ENCODE measurements around the gene REXO1. TPM values are rescaled to one million over a fixed set of nuclear protein-coding genes. Genes with fewer than 3 reads are reported as not detected.

Gene REXO1
- total and polyA plus RNA-seq, 9 of the 15 experiments (the other 6 are each of a cell fraction or from before 2014, with no cell fraction given), result 0.04 to 63.3 (median 15.8) TPM

DNA sequence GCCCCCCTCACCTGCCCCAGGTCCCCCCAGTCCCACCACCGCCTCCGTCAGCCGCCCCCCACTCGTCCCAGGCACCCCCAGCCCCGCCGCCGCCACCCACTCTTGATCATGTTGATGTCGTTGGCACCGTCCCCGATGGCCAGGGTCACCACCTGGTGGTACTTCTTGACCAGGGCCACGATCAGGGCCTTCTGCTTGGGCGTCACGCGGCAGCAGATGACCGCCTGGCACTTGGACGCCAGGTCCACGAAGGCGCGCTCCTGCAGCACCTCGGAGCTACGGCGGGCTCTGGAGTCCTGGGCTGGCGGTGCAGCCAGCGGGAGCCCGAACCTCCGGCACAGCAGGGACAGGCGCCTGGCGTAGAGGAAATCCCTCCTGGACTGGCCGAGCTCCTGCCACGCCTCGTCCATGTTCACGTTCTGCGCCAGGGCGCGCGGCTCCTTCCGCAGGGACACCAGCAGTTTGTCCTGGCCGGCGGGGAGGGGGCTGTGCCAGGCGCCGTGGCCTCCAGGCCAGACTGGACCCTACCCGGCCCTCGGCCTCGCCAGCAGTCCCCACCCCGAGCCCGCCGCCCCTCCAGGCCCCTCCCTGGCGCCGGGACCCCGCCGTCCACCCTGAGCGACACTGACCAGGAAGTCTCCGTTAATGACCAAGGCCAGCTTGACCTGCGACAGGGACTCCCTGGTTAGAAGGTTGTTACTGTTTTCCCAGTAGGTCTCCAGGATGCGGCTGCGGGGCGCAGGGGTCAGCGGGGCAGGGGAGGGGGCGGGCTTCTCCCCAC is 58.8 kb downstream of the REXO1 start (continued):
- TF ChIP-seq, protein P1, sequence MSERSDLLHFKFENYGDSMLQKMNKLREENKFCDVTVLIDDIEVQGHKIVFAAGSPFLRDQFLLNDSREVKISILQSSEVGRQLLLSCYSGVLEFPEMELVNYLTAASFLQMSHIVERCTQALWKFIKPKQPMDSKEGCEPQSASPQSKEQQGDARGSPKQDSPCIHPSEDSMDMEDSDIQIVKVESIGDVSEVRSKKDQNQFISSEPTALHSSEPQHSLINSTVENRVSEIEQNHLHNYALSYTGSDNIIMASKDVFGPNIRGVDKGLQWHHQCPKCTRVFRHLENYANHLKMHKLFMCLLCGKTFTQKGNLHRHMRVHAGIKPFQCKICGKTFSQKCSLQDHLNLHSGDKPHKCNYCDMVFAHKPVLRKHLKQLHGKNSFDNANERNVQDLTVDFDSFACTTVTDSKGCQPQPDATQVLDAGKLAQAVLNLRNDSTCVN (CRISPR knock-in tag; IDR thresholded peaks at IDR 0.05), result no peak
- TF ChIP-seq, protein P2, sequence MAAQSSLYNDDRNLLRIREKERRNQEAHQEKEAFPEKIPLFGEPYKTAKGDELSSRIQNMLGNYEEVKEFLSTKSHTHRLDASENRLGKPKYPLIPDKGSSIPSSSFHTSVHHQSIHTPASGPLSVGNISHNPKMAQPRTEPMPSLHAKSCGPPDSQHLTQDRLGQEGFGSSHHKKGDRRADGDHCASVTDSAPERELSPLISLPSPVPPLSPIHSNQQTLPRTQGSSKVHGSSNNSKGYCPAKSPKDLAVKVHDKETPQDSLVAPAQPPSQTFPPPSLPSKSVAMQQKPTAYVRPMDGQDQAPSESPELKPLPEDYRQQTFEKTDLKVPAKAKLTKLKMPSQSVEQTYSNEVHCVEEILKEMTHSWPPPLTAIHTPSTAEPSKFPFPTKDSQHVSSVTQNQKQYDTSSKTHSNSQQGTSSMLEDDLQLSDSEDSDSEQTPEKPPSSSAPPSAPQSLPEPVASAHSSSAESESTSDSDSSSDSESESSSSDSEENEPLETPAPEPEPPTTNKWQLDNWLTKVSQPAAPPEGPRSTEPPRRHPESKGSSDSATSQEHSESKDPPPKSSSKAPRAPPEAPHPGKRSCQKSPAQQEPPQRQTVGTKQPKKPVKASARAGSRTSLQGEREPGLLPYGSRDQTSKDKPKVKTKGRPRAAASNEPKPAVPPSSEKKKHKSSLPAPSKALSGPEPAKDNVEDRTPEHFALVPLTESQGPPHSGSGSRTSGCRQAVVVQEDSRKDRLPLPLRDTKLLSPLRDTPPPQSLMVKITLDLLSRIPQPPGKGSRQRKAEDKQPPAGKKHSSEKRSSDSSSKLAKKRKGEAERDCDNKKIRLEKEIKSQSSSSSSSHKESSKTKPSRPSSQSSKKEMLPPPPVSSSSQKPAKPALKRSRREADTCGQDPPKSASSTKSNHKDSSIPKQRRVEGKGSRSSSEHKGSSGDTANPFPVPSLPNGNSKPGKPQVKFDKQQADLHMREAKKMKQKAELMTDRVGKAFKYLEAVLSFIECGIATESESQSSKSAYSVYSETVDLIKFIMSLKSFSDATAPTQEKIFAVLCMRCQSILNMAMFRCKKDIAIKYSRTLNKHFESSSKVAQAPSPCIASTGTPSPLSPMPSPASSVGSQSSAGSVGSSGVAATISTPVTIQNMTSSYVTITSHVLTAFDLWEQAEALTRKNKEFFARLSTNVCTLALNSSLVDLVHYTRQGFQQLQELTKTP (IDR thresholded peaks at IDR 0.05; ENCODE audit: low read depth in 1 of 2, partially characterized antibody in 2 of 2), result no peak
- TF ChIP-seq BHLHE40 (IDR thresholded peaks at IDR 0.05; ENCODE audit: low read length), result no peak
- TF ChIP-seq, protein P3, sequence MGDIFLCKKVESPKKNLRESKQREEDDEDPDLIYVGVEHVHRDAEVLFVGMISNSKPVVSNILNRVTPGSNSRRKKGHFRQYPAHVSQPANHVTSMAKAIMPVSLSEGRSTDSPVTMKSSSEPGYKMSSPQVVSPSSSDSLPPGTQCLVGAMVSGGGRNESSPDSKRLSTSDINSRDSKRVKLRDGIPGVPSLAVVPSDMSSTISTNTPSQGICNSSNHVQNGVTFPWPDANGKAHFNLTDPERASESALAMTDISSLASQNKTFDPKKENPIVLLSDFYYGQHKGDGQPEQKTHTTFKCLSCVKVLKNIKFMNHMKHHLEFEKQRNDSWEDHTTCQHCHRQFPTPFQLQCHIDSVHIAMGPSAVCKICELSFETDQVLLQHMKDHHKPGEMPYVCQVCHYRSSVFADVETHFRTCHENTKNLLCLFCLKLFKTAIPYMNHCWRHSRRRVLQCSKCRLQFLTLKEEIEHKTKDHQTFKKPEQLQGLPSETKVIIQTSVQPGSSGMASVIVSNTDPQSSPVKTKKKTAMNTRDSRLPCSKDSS (IDR thresholded peaks at IDR 0.05; ENCODE audit: low read depth, partially characterized antibody), result no peak
- TF ChIP-seq, protein P4, sequence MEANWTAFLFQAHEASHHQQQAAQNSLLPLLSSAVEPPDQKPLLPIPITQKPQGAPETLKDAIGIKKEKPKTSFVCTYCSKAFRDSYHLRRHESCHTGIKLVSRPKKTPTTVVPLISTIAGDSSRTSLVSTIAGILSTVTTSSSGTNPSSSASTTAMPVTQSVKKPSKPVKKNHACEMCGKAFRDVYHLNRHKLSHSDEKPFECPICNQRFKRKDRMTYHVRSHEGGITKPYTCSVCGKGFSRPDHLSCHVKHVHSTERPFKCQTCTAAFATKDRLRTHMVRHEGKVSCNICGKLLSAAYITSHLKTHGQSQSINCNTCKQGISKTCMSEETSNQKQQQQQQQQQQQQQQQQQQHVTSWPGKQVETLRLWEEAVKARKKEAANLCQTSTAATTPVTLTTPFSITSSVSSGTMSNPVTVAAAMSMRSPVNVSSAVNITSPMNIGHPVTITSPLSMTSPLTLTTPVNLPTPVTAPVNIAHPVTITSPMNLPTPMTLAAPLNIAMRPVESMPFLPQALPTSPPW (CRISPR knock-in tag; IDR thresholded peaks at IDR 0.05), result 0 out of 2 replicates have a peak, but pooled peaks have one; percentile 7
- no peak for TF ChIP-seq ZNF274 (IDR thresholded peaks at IDR 0.05; ENCODE audit: borderline replicate concordance, low read depth, low read length)
- no peak for TF ChIP-seq LARP7 (IDR thresholded peaks at IDR 0.05)
- TF ChIP-seq PCBP1 (IDR thresholded peaks at IDR 0.05; ENCODE audit: low read depth, low read length, poor library complexity, severe bottlenecking), result peak; percentile 34
- TF ChIP-seq ERF (CRISPR knock-in tag; IDR thresholded peaks at IDR 0.05), result no peak
- TF ChIP-seq SAFB2 (IDR thresholded peaks at IDR 0.05; ENCODE audit: borderline replicate concordance, low read depth, low read length, severe bottlenecking), result no peak
- no peak for TF ChIP-seq GABPA (tag; conservative IDR thresholded peaks at IDR 0.05; ENCODE audit: low read depth)
- TF ChIP-seq, protein P5, sequence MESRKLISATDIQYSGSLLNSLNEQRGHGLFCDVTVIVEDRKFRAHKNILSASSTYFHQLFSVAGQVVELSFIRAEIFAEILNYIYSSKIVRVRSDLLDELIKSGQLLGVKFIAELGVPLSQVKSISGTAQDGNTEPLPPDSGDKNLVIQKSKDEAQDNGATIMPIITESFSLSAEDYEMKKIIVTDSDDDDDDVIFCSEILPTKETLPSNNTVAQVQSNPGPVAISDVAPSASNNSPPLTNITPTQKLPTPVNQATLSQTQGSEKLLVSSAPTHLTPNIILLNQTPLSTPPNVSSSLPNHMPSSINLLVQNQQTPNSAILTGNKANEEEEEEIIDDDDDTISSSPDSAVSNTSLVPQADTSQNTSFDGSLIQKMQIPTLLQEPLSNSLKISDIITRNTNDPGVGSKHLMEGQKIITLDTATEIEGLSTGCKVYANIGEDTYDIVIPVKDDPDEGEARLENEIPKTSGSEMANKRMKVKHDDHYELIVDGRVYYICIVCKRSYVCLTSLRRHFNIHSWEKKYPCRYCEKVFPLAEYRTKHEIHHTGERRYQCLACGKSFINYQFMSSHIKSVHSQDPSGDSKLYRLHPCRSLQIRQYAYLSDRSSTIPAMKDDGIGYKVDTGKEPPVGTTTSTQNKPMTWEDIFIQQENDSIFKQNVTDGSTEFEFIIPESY (CRISPR knock-in tag; IDR thresholded peaks at IDR 0.05), result peak; percentile 85
- no peak for TF ChIP-seq RBM39 (optimal IDR thresholded peaks at IDR 0.05; ENCODE audit: low read depth, low read length)
- TF ChIP-seq HNRNPL (IDR thresholded peaks at IDR 0.05; ENCODE audit: low read depth, low read length), result peak; percentile 62; the same call in 1 of the 2 replicates
- no peak for TF ChIP-seq E2F3 (CRISPR knock-in tag; IDR thresholded peaks at IDR 0.05)
- no peak for TF ChIP-seq TBL1XR1 (IDR thresholded peaks at IDR 0.05; ENCODE audit: low read length in 2 of 2)

Measured in K562 (cell line).